ENCODE measurements around the gene LTB.
"Not testable (repeated sequence)": the region's sequence is repeated elsewhere in the genome, so short reads cannot be mapped to it uniquely, and the experiment has no call there.

The LTB gene

GRCh38 chr6:31558631-31559500 is 23.4 kb downstream of the LTB start:
- ChIA-PET POLR2A (interaction anchor here (1.2 kb wide), 1 partner anchor 11 kb away, joined by 5 read pairs; the partner anchor contains the start of gene NFKBIL1), CTCF (no interaction called here)
- TF ChIP-seq CTBP1 (IDR thresholded peaks at IDR 0.05; ENCODE audit: borderline replicate concordance) (no peak), ZNF384 (IDR thresholded peaks at IDR 0.05) (no peak), BHLHE40 (IDR thresholded peaks at IDR 0.05; ENCODE audit: borderline replicate concordance) (no peak), FOXA1 (IDR thresholded peaks at IDR 0.05) (no peak), PKNOX1 (IDR thresholded peaks at IDR 0.05) (no peak), FOXM1 (IDR thresholded peaks at IDR 0.05; ENCODE audit: borderline replicate concordance) (no peak), LEF1 (IDR thresholded peaks at IDR 0.05; ENCODE audit: borderline replicate concordance) (no peak), ARNT (IDR thresholded peaks at IDR 0.05) (no peak), TARDBP (IDR thresholded peaks at IDR 0.05) (no peak), FOXK2 (IDR thresholded peaks at IDR 0.05) (no peak)
- no peak for DNase-seq (ENCODE audit: extremely low spot score)

DNA sequence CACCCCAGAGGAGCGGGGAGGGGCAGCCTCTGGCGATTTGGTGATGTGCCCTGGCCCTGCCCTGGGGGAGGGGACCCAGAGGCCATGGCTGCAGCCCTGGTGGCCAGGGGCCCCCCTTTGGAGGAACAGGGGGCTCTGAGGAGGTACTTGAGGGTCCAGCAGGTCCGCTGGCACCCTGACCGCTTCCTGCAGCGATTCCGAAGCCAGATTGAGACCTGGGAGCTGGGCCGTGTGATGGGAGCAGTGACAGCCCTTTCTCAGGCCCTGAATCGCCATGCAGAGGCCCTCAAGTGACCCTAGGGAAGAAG is 24.0 kb downstream of the LTB start:
- TF ChIP-seq FOXA1 (IDR thresholded peaks at IDR 0.05) (no peak), SP1 (IDR thresholded peaks at IDR 0.05) (no peak), FOXM1 (IDR thresholded peaks at IDR 0.05; ENCODE audit: borderline replicate concordance) (no peak), L3MBTL2 (conservative IDR thresholded peaks at IDR 0.05) (no peak), CTBP1 (IDR thresholded peaks at IDR 0.05; ENCODE audit: borderline replicate concordance) (no peak), ARNT (IDR thresholded peaks at IDR 0.05) (no peak), ELF4 (IDR thresholded peaks at IDR 0.05) (no peak), TARDBP (IDR thresholded peaks at IDR 0.05) (no peak), FOXK2 (IDR thresholded peaks at IDR 0.05) (no peak), ZNF384 (IDR thresholded peaks at IDR 0.05) (no peak), LEF1 (IDR thresholded peaks at IDR 0.05; ENCODE audit: borderline replicate concordance) (no peak), NFRKB (IDR thresholded peaks at IDR 0.05) (no peak), BHLHE40 (IDR thresholded peaks at IDR 0.05; ENCODE audit: borderline replicate concordance) (no peak)
- DNase-seq (ENCODE audit: extremely low spot score): no peak
- ChIA-PET POLR2A (no interaction called here), CTCF (no interaction called here)

DNA sequence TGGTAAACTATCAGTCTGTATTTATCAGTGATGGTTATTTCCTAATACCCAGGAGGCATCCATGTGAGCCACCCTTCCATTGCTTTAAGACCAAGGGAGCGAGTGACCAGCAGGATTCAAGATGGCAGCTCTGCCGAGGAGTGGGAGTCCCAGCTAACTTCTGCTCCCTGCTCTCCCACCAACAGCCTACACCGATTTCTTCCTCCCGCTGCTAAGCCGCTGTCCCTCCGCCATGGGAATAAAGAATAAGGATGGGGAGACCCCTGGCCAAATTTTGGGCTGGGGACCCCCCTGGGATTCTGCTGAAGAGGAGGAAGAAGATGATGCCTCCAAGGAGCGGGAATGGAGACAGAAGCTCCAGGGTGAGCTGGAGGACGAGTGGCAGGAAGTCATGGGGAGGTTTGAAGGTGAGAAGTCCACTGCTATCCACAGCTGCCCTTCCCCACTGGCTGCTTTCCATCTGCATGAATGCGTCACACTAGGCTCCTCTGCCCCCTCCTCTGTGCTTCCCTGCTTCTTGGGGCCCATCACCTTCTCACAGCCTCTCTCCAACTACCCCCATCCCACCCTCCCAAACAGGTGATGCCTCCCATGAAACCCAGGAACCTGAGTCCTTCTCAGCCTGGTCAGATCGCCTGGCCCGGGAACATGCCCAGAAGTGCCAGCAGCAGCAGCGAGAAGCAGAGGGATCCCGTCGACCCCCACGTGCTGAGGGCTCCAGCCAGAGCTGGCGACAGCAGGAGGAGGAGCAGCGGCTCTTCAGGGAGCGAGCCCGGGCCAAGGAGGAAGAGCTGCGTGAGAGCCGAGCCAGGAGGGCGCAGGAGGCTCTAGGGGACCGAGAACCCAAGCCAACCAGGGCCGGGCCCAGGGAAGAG is 24.5 kb downstream of the LTB start:
- DNase-seq (ENCODE audit: extremely low spot score): no peak
- TF ChIP-seq TARDBP (IDR thresholded peaks at IDR 0.05) (no peak), SUZ12 (IDR thresholded peaks at IDR 0.05) (no peak), ZNF384 (IDR thresholded peaks at IDR 0.05) (no peak), LEF1 (IDR thresholded peaks at IDR 0.05; ENCODE audit: borderline replicate concordance) (no peak), BHLHE40 (IDR thresholded peaks at IDR 0.05; ENCODE audit: borderline replicate concordance) (no peak), FOXM1 (IDR thresholded peaks at IDR 0.05; ENCODE audit: borderline replicate concordance) (no peak), ELF4 (IDR thresholded peaks at IDR 0.05) (no peak), FOXA1 (IDR thresholded peaks at IDR 0.05) (no peak), ARNT (IDR thresholded peaks at IDR 0.05) (no peak), PKNOX1 (IDR thresholded peaks at IDR 0.05) (no peak), NFRKB (IDR thresholded peaks at IDR 0.05) (no peak), CTBP1 (IDR thresholded peaks at IDR 0.05; ENCODE audit: borderline replicate concordance) (no peak), FOXK2 (IDR thresholded peaks at IDR 0.05) (no peak), L3MBTL2 (conservative IDR thresholded peaks at IDR 0.05) (no peak), HDGF (IDR thresholded peaks at IDR 0.05; ENCODE audit: borderline replicate concordance) (no peak), SP1 (IDR thresholded peaks at IDR 0.05) (no peak)
- POLR2A ChIA-PET: no interaction called here
- CTCF ChIA-PET: no interaction called here

DNA sequence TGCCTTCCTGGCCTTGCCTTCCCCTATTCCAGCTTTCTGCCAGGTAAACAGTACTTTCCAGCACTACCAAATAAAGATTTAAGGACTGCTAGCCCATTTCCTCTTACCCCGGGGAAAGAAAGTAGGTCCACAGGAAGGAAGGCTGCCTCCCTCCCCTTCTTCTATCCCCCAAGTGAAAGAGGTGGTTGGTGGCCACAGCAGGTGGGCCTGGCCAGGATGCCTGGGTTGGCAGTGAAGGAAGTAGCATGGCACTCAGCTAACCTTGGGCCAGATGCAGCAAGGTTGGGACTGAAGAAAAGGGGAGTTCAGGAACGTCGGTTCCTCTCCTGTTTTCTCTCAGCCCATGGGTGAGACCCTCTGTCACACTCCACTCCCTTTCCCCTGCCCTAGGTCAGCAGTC is 25.9 kb downstream of the LTB start:
- ChIA-PET POLR2A (no interaction called here), CTCF (no interaction called here)
- TF ChIP-seq SP1 (IDR thresholded peaks at IDR 0.05): no peak
- TF ChIP-seq BHLHE40 (IDR thresholded peaks at IDR 0.05; ENCODE audit: borderline replicate concordance): no peak
- no peak for TF ChIP-seq ZNF384 (IDR thresholded peaks at IDR 0.05)
- no peak for TF ChIP-seq FOXK2 (IDR thresholded peaks at IDR 0.05)
- no peak for TF ChIP-seq LEF1 (IDR thresholded peaks at IDR 0.05; ENCODE audit: borderline replicate concordance)
- no peak for DNase-seq (ENCODE audit: extremely low spot score)

DNA sequence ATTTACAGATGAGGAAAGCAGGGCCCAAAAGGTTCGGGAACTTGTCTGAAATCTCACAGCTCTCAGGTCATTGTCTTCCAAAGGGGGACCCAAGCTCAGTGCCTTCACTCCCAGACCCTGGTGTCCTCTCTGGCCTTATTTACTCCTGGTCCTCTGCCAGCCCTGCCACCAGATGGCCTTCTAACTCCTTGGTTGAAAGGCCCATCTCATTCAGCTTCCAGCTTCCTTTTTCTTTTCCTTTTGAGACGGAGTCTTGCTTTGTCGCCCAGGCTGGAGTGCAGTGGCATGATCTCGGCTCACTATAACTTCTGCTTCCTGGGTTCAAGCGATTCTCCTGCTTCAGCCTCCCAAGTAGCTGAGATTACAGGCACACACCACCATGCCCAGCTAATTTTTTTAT is 30.9 kb downstream of the LTB start:
- not testable (repeated sequence) for DNase-seq (ENCODE audit: extremely low spot score)
- CTCF ChIA-PET: interaction anchor here (0.7 to 1.4 kb wide), 8 partner anchors 23 to 59 kb away, joined by 3 to 25 read pairs (median 4); partner anchors contain the start of gene NCR3
- POLR2A ChIA-PET: interaction anchor here (2.2 to 2.4 kb wide), 2 partner anchors 9 to 46 kb away, joined by 12 to 14 read pairs; partner anchors contain the start of gene DDX39B

DNA sequence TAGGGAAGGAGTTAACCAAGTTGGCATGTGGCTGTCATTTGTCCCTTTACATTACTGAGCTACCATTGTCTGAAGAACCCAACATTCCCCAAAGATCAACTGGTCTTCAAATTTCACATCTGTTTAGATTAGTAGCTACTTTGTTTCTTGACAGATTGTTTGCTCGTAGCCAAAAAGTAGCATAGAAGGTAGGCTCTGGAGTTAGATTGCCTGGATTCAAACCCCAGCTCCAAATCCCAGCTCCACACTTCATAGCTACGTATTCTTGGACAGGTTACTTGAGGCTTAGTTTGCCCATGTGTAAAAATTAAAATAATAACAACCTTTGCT is 33.7 kb downstream of the LTB start:
- no peak for DNase-seq (ENCODE audit: extremely low spot score)
- TF ChIP-seq FOXM1 (IDR thresholded peaks at IDR 0.05; ENCODE audit: borderline replicate concordance) (no peak), ARNT (IDR thresholded peaks at IDR 0.05) (no peak), SP1 (IDR thresholded peaks at IDR 0.05) (no peak), FOXK2 (IDR thresholded peaks at IDR 0.05) (no peak), PKNOX1 (IDR thresholded peaks at IDR 0.05) (no peak), TARDBP (IDR thresholded peaks at IDR 0.05) (no peak), BHLHE40 (IDR thresholded peaks at IDR 0.05; ENCODE audit: borderline replicate concordance) (no peak), FOXA1 (IDR thresholded peaks at IDR 0.05) (no peak), SUZ12 (IDR thresholded peaks at IDR 0.05) (no peak), HDGF (IDR thresholded peaks at IDR 0.05; ENCODE audit: borderline replicate concordance) (no peak), LEF1 (IDR thresholded peaks at IDR 0.05; ENCODE audit: borderline replicate concordance) (no peak), NFRKB (IDR thresholded peaks at IDR 0.05) (no peak), CTBP1 (IDR thresholded peaks at IDR 0.05; ENCODE audit: borderline replicate concordance) (no peak), ELF4 (IDR thresholded peaks at IDR 0.05) (no peak), ZNF384 (IDR thresholded peaks at IDR 0.05) (no peak), L3MBTL2 (conservative IDR thresholded peaks at IDR 0.05) (no peak)
- ChIA-PET POLR2A (interaction anchor here (1.1 to 1.9 kb wide), 5 partner anchors 10 to 279 kb away, joined by 3 to 5 read pairs (median 4); partner anchors contain the start of genes HSPA1B and LSM2), CTCF (interaction anchor here (2.4 to 3.7 kb wide), 2 partner anchors 32 to 50 kb away, joined by 7 to 61 read pairs; no protein-coding TSS in a partner anchor)
